HuH-7 (cell line): ENCODE measurements around the gene NADSYN1.
"Not testable (repeated sequence)": the region's sequence is repeated elsewhere in the genome, so short reads cannot be mapped to it uniquely, and the experiment has no call there.

Experiments used
- DNase-seq: peaks from one replicate; pipeline ENCODE4 v3.0.0; 2011; ENCODE audit warnings: low spot score

The NADSYN1 gene

DNA sequence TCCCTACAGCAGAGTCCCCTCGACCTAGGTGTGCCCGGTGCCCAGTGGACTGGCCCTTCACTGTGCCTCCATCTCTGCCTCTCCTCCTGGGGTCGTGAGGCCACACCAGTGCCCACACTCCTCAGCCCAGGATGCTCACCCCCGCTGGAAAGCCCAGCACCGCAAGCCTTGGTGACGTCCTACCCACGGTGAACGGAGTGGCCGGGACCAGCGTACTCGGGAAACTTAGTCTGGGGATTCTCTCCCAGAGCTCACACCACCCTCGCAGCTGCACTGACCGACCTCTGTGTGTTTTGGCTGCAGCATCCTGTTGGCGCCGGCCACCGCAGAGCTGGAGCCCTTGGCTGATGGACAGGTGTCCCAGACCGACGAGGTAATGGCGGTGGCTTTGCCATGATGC is 38.5 kb downstream of the NADSYN1 start:
- no peak for DNase-seq

DNA sequence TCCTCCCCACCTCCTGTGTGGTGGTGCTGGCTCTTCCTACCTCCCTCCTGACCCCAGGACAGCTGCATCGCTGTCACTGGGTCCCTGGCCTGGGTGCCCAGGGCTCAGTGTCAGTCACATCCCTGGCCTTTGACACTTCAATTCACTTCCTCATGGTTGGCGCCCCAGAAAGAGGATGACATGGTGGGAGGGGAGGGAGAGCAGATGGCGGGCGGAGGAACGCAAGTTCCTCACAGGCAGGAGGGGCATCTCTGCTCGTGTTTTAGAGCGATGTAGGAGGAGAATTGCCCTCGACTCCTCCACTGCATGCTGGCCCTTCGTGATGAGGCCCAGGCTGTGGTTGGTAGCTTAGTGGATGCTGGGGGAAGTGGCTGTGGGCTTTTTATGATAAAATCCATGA is 38.9 kb downstream of the NADSYN1 start:
- DNase-seq = no peak

DNA sequence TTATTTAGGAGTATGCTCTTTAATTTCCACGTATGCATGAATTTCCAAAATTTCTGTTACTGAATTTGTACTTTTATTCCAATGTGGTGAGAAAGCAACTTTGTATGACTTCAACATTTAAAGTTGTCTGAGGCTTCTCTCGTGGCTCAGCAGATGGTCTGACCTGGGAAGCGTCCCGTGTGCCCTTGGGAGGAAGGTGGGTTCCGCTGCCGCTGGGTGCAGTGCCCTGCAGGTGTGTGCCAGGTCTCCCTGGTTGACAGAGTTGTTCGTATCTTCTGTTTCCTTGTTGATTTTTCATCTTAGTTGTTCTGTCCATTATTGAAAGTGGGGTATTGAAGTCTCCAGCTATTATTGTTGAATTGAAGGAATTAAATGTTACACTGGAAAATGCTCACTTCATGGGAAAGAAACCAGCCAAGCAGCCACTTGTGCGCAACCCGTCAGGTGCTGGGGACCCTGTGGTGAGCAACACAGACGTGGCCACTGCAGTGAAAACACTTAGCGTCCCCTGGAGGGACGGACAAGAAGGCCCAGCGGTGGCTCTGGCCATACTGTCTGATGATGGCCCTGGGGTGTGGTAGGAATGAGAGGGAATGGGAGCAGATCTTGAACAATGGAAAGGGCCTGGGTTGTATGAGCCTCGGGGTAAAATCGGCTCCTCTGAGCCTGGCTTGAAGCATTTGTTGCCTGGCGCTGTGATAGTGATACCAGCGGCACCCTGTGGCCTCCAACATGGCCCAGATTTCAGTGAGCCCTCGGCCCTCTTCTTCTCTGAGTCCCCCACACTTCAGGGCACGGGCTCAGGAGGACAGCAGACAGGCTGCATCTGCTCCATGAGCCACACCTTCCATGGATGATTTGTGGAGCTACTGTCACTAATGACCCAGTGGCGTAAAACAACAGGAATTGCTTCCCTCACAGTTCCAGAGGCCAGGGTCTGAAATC is 42.6 kb downstream of the NADSYN1 start:
- no peak for DNase-seq

DNA sequence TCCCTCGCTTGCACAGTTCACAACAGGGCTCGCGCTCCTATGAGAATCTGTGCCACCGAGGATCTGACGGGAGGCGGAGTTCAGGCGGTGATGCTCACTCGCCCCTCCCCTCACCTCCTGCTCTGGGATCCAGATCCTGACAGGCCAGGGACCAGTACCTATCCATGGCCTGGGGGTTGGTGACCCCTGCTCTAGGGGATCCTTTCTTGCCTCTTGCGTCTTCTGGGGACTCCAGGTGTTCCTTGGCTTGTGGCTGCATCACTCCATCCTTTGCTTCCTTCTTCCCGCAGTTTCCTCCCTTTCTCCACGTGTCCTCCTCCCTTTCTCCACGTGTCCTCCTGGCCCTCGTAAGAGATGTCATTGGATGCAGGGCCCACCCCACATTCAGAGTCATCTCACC is 43.4 kb downstream of the NADSYN1 start:
- DNase-seq = no peak

DNA sequence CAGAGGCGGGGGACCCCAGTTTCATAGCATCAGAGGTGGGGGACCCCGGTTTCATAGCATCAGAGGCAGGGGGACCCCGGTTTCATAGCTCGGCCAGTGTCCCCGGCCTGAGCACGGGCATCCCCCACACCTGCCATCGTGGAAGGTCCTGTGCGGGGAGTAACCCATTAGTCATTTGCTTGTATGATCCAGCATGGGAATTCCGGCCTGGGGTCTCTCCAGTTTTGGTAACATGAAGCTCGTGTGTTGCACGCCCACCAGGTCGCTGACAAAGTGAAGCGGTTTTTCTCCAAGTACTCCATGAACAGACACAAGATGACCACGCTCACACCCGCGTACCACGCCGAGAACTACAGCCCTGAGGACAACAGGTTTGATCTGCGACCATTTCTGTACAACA is 45.1 kb downstream of the NADSYN1 start:
- no peak for DNase-seq

DNA sequence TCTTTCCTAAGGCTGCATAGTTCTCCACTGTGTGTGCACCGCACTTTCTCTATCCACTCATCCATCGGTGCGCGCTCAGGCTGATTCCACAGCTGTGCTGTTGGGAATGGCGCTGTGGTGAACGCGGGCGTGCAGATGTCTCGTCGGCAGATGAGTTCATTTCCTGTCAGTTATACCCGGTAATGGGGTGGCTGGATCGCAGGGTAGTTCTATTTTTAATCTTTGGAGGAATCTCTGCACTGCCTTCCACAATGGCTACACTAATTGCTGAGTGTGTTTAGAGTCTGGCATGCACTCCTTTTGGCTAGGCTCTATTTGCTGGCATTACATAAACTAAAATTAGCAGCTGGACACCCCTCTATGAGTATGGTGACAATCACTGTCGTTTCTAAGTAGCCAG is 46.1 kb downstream of the NADSYN1 start:
- no peak for DNase-seq

DNA sequence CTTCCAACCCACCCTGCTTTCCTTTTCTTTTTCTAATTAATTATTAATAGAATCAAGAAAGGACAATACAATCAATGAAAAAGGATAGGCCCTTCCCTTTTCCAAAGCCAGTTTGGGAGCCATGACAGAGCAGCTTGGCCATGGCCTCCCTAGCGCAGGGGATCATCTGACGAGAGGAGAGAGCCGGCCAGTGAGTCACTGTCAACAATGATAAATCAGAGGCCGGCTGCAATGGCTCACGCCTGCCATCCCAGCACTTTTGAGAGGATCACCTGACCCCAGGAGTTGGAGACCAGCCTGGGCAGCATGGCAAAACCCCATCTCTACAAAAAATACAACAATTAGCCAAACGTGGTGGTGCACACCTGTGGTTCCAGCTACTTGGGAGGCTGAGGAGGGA is 46.5 kb downstream of the NADSYN1 start:
- DNase-seq = no peak

DNA sequence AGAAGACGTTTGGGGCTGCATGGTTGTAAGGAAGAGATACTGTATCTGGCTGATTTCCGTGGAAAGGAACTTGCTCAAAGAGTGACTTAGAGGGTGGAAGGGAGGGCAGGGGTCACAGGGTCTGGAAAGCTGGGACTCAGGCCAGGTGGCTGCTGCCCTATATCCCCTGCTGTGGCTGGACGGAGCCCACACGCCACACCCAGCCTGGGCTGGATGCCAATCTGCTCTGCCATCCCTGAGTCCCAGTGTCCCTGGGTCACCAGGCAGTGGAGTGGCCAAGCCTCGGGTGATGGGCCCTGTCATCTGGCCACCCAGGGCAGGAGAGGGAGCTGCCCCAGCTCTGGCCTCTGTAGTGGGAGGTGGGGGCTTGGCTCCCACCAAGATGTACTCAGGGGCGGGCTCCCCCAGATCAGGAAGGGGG is 47.6 kb downstream of the NADSYN1 start:
- DNase-seq = no peak

DNA sequence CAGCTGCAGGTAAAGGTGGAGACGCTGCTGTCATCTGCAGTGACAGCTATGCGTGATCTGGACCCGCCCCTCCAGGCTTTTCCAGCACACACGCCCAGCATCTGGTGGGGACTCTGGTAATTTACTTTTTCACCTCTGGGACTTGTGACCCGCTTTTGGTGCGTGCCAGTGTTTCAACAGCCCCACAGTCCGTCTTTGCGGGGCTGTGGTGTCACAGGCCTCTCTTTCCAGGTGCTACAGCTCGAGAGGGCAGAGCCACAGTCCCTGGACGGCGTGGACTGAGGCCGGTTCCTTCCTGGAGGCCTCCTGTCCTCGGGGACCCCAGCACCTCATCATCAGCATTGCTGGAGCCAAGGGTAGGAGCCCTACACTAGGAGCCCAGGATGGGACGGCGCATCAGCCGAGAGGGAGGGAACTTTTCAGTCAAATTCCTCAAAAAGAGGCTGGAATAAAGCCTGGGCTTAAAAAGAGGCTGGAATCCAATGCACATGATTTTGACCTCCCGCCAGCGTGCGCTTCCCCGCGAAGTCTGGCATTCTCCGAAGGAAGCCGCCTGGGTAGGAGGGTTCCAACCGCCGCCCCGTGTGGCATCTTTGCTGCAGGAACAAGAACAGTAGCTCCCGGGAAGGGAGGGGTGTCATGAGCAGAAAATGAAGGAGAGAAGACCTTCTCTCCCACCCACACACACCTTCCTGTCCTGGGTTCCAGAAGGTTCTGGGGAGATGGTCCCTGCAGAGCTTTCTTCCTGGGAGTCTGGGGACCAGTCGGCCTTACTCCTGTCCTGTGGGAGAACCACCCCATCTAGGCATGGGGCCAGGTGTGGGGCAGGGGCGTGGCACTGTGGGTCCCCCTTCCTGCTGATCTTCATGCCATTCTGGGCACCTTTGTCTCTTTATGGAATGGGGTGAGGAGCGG is 48.3 kb downstream of the NADSYN1 start:
- DNase-seq = no peak

DNA sequence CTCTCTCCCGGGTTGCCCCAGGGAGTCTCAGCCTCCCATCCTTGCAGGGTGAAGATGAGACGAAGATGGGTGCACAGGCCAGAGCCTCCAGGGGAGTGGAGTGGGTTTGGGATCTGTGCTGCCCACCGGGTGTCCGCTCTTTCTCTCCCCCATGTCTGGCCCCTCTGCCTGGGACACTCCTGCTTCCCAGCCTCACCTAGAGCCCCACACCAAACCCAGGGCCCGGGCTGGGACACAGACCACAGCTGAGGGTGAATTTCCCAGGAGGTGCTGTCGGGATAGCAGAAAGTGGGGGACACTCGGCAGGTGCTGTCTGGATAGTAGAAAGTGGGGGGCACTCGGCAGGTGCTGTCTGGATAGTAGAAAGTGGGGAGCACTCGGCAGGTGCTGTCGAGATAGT is 49.0 kb downstream of the NADSYN1 start:
- no peak for DNase-seq

DNA sequence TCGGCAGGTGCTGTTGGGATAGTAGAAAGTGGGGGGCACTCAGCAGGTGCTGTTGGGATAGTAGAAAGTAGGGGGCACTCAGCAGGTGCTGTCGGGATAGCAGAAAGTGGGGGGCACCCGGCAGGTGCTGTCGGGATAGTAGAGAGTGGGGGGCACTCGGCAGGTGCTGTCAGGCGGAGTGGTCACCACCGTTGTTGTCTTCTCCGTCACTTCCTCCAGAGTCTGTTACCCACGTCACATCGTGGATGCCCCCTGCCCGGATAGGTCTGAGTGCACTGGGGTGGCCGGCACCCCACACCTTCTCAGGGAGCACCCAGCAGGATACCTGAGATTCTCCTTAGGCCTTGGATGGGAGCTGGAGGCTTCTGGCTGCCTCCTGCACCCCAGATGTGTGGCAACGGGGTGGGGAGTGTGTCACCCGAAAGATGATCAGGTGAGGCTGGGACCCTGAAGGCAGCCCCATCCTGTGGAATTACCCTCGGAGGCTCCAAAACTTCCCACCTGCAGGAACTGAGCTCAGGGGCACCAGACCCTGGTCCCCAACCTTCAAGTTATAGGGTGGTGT is 50.0 kb downstream of the NADSYN1 start:
- DNase-seq = no peak

DNA sequence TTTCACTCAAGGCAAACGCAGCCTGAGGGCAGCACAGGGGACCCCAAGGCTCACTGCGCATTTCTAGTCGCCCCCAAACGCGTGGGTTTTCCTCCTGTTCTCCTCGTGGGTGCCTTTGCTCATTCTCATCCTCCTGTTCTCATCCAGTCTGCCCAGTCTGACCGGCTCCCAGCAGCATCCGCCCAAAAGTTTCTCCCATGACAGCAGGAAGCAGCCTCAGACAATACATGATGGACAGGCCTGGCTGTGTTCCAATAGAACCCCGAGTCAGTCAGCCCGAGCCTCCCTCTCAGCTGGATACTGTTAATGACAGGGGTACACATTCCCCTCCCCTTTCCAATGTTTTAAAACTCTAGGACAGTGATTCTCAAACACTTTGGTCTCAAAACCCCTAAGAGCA is 51.5 kb downstream of the NADSYN1 start:
- DNase-seq = no peak

DNA sequence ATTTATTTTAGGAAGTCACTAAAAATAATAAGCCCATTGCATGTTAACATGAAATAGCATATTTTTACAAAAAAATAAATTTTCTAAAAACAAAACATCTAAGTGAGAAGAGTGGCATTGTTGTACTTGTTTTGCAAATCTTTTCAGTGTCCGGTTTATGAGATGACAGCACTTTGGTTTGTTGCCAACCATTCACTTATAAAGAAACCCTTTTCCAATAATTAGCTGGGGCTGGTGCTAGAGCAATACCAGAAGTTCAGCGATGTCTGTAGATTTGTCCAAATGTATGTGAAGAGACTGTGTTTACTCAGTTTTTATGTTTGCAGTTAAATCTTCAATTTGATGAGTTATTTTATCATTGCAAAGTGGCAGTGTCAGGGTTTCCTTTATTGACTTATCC is 52.0 kb downstream of the NADSYN1 start:
- DNase-seq = no peak

DNA sequence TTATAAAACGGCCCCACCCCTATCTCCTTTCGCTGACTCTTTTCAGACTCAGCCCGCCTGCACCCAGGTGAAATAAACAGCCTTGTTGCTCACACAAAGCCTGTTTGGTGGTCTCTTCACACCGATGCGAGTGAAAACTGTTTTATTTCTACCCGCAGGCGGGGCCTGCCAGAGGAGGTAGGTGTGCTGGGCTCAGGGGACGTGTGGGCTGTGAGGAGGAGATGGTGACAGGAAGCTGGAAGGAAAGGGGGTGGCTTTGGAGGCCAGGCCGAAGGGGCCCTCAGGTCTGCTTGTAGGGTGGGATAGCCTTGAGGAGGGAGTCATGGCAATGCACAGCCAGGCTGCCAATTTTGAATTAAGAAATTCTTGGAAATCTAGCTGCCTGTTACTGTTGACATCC is 52.8 kb downstream of the NADSYN1 start:
- DNase-seq = no peak

DNA sequence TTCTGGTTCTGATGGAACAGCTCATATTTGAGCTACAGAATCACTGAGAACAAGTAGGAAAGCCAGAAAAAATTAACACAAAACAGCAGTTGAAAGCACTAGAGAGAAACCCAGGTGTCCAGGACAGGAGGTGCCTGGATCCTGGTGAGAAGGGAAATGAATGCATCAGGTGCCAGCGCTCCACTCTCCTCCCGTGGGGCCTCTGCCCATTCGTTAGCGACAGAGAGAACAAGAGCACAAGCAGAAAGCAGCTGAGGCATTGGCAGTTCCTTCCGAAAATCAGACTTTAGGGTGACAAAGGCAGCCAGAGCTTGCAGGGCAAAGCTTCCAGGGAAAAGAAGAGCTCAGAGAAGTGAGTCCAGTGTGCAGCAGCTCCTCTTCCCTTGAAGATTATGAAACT is 54.1 kb downstream of the NADSYN1 start:
- no peak for DNase-seq

DNA sequence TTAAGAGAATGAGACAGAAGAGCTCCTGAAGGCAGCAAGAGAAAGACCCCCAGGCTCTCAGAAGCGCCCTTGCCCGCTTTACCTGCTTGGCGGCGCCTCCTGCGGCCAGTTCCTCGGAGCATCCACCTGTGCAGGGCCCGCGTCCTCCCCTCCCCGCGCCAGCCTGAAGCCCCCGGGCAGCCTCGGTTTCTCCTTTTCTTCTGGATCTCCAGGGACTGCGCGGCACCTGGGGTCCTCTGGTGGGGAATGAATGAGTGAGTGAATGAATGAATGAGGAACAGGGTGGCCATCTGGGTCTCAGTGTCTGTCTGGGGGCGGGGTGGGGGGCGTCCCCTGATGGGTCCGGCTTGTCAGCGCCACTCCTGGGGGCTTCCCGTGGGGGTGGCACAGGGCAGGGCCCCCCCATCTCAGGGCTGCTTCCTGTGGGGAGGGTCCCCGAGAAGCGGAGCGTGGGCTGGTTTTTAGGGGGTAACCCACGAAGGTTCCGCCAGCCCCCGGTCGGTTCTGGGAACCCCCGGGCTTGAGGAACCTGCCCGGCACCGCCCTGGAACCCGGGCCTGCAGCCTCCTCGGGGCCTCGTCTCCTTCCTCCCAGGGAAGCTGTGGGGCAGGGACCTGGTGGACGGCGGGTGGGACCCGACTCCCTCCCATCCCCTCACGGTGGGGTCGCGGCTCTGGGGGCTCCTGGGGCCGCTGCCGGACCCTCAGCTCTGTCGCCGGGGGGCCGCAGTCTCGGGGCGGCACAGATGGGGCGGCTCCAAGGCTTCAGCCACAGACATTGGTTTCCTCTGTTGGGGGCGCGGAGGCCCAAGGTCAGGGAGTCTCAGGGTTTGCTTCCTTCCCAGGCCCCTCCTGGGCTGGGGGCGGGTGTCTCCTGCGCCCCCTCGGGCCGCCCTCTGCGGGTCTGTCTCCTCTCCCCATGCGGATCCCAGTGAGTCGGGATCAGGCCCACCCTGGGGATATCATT is 65.8 kb downstream of the NADSYN1 start:
- DNase-seq = no peak

DNA sequence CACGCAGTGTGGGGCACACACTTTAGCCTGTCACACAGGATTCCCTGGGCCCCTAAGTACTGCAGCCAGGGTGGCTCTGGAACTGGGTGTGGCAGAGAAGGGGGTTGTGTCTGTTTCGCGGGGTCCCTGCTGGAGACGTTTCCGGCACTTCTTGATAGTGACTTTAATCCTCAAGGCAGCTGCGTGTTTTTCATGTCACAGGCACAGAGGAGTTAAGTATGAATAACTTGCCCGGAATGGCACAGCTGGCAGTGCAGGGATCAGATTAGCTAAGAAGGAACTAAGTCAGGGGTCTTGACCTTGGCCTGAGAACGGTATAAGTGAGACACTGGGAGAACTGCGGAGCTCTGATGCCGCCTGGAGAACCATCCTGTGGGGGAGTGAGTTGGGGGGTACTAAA is 66.5 kb downstream of the NADSYN1 start:
- no peak for DNase-seq

DNA sequence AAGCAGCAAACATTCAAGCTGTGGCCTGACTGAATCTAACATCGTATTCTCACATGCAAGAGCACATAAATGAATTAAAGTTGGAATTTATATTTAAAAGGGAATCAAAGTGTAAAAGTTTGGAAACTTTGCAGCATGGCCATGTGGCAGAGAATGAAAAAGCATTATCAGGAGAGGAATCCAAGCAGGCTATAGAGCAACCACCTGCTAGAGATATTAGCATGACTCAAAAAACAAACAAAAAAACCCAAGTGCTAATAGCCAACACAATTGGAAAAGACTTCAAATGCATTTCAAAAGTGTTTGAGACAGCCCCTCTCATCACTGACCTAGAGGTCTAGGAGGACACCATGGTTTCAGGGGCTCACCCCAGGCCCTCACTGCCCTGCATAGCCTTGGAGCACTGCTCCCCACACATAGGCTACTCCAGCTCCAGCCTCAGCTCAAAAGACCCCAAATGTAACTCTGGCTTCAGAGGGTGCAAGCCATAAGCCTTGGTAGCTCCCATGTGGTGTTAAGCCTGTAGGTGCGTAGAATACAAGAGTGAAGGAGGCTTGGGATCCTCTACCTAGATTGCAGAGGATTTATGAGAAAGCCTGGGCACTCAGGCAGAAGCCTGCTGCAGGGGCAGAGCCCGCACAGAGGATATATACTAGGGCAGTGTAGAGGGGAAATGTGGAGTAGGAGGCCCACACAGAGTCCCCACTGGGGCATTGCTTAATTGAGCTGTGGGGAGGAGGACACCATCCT is 72.4 kb downstream of the NADSYN1 start:
- no peak for DNase-seq

DNA sequence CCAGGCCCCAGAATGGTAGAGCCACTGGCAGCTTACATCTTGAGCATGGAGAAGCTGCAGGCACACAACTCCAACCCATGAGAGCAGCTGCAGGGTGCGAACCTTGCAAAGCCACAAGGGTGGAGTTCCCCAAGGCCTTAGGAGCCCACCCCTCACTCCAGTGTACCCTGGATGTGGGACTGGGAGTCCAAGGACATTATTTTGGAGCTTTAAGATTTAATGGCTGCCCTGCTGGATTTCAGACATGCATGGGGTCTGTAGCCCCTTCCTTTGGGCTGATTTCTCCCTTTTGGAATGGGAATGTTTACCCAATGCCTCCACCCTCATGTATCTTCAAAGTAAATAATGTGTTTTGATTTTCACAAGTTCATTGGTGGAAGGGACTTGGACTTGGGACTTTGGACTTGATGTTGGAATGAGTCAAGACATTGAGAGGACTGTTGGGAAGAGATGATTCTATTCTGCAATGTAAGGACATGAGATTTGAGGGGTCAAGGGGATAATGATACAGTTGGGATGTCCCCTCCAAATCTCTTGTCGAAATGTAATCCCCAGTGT is 73.0 kb downstream of the NADSYN1 start:
- no peak for DNase-seq

DNA sequence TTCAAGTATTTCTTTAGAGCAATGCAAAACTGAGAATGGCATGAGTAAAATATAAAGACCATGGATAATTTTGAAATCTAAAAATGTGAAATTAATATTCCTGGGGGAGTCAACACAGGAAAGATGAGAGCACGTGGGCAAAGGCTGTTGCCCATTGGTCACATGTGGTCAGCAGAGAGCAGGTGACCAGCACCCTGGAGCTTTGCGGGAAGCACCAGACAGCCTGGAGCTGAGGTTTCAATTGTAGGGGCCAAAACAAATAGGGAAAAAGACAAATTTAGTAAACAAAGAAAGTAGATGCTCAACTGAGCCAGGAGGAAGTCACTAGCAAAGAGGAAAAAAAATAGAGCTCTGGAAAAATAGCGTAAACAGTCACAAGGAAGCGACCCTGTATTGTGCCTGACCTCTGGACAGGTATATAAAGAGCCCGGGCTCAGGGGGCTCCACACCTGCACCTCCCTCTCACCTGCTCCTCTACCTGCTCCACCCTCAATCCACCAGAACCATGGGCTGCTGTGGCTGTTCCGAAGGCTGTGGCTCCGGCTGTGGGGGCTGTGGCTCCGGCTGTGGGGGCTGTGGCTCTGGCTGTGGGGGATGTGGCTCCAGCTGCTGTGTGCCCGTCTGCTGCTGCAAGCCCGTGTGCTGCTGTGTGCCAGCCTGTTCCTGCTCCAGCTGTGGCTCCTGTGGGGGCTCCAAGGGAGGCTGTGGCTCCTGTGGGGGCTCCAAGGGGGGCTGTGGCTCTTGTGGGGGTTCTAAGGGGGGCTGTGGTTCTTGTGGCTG is 74.0 kb downstream of the NADSYN1 start, which contains the start of gene KRTAP5-7:
Gene KRTAP5-7 (plus strand): TSS at position 472 of the 780 bp plus-strand sequence. CDS start 34 bp downstream, at position 506.
- DNase-seq = not testable (repeated sequence)
